Measurements from ENCODE around the gene ADNP. TPM values are rescaled to one million over a fixed set of nuclear protein-coding genes. Genes with fewer than 3 reads are reported as not detected.
A peak's percentile ranks its signal among the peaks of the same experiment; 100 is the strongest.

The ADNP gene
- total RNA-seq, 1 experiment from 2014 or later: 23.5 TPM

DNA sequence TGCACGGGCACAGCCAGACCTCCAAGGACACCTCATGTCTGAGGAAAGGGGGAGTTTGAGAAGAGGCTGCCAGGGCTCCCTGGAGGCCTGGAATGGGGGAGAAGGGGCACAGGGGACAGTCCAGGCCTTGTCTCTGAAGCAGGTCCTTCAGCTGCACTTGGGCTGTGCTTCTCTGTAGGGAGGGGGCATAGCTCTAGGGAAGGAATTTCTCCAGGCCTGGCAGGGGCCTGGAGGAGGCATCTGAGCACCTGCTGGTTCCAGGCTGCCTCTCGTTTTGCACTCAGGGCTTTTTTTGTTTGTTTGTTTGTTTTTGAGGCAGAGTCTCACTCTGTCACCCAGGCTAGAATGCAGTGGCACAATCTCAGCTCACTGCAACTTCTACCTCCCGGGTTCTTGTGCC, 68.7 kb downstream of the ADNP start:
- H3K27me3 ChIP-seq (ENCODE audit: control insufficient read depth, insufficient read depth, low read length): no peaks in the 10 kb centered on the region
- H3K36me3 ChIP-seq (replicated peaks; ENCODE audit: control insufficient read depth, insufficient read depth, low read length): no peaks in the 10 kb centered on the region
- peak; percentile 80 for DNase-seq
- no peak overlapping the region for H3K4me3 ChIP-seq (ENCODE audit: insufficient read depth, low read depth, low read length)

GRCh38 chr20:50861012-50861411, 70.2 kb downstream of the ADNP start:
- Histone ChIP-seq H3K4me3 (ENCODE audit: insufficient read depth, low read depth, low read length) (no peak overlapping the region), H3K36me3 (replicated peaks; ENCODE audit: control insufficient read depth, insufficient read depth, low read length) (no peaks in the 10 kb centered on the region), H3K27me3 (ENCODE audit: control insufficient read depth, insufficient read depth, low read length) (no peaks in the 10 kb centered on the region)
- peak; percentile 47 for DNase-seq

DNA sequence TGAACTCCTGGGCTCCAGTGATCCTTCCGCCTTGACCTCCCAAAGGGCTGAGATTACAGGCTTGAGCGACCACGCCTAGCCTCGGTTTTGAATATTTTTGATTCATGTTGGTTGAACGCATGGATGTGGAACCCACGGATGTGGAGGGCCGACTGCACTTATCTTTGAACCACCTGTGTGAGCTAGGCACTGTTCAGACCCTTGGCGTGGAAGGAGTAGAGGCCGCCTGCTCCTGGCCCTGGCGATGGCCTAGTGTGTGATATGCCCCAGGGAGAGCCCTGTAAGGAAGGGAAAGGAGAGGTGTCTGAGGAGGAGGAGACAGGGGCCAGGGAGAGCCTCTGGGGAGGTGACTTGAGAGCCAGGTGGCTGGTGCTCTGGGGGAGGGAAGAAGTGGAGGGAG, 72.1 kb downstream of the ADNP start:
- H3K4me3 ChIP-seq (ENCODE audit: insufficient read depth, low read depth, low read length): no peak overlapping the region
- no peaks in the 10 kb centered on the region for H3K27me3 ChIP-seq (ENCODE audit: control insufficient read depth, insufficient read depth, low read length)
- DNase-seq: peak; percentile 16
- H3K36me3 ChIP-seq (replicated peaks; ENCODE audit: control insufficient read depth, insufficient read depth, low read length): no peaks in the 10 kb centered on the region

DNA sequence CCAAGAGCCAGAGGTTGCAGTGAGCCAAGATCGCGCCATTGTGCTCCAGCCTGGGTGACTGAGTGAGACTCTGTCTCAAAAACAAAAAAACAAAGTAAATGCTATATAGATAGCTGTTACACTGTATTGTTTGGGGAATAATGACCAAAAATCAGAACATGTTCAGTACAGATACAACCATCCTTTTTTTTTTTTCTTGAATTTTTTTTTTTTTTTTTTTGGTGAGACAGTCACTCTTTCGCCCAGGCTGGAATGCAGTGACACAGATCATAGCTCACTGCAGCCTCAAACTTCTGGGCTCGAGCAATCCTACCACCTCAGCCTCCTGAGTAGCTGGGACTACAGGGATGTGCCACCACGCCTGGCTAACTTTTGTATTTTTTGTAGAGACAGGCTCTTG, 72.7 kb downstream of the ADNP start:
- Histone ChIP-seq H3K4me3 (ENCODE audit: insufficient read depth, low read depth, low read length) (no peak overlapping the region), H3K36me3 (replicated peaks; ENCODE audit: control insufficient read depth, insufficient read depth, low read length) (no peaks in the 10 kb centered on the region), H3K27me3 (ENCODE audit: control insufficient read depth, insufficient read depth, low read length) (no peaks in the 10 kb centered on the region)
- no peak for DNase-seq

GRCh38 chr20:50857348-50857747, 73.9 kb downstream of the ADNP start:
- H3K36me3 ChIP-seq (replicated peaks; ENCODE audit: control insufficient read depth, insufficient read depth, low read length): no peaks in the 10 kb centered on the region
- no peaks in the 10 kb centered on the region for H3K27me3 ChIP-seq (ENCODE audit: control insufficient read depth, insufficient read depth, low read length)
- H3K4me3 ChIP-seq (ENCODE audit: insufficient read depth, low read depth, low read length): no peak overlapping the region
- DNase-seq: no peak

DNA sequence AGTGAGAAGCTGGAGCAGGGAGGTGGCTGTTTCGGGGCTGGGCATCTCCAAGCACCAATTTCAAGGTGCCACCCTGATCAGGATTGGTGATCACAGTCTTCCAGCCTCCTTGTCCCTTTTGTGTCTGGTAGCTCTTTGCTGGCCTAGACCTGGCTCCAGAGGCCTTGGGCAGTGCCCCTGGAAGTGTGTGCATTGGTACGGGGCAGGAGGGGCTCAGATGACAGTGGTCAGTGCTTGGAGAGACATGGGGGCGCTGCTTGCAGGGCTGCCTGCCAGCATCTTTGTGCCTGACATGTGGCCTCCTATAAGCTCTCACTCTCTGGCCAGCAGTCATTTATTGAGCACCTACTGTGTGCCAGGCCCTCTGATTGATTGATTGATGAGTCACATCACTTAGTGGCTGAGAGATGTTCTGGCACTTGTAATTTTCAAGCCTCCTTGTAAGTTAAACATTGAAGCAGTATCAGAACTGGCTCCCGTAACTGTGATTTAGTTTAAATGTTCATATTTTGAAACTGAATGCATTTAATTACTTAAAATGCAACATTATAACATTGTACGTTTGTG, 74.7 kb downstream of the ADNP start:
- Histone ChIP-seq H3K27me3 (ENCODE audit: control insufficient read depth, insufficient read depth, low read length) (no peaks in the 10 kb centered on the region), H3K4me3 (ENCODE audit: insufficient read depth, low read depth, low read length) (no peak overlapping the region), H3K36me3 (replicated peaks; ENCODE audit: control insufficient read depth, insufficient read depth, low read length) (no peaks in the 10 kb centered on the region)
- no peak for DNase-seq

DNA sequence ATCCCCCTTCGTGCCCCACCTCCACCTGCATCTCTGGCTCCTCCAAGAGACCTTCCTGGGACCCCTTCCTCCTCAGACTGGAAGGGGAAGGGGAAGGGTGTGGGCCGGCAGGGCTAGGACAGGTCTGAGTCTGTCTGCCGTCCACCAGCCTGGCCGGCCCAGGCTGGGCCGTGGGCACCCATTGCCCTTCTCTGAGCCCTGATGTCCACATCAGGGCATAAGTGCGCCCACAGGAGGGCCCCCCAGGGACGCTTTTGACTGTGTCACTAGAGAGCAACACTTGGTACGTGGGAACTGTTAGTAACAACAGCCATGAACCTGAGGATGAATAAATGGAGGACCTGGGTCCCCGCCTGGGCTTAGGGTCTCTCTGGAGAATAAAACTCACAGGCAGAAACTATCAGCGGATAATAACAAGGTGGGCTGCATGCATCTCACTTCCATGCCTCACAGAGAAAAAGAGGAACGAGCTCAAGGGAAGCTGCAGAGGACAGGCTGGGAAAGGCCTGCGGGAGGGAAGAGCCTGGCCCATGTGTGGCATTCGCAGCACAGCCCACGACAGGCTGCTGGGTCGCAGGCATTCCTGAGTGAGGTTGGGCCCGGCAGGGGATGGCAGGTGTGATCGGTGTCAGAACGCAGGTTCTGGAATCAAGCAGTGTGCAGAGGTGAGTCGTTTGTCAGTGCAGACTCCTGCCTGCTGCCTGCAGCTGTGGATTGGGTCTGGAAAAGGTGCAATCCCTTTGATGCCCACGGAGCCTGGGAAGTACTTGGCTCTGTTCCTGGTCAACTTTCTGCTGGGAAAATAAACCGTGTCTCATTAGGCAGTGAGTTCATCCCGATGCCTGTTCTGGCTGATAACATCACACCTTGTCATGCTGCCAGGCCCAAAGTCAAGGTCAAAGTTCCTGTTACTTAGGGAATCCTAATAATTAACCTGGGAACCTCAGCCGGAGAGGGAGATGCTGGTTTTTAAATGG, 75.5 kb downstream of the ADNP start:
- peak; percentile 77 for DNase-seq
- no peaks in the 10 kb centered on the region for H3K27me3 ChIP-seq (ENCODE audit: control insufficient read depth, insufficient read depth, low read length)
- no peak overlapping the region for H3K4me3 ChIP-seq (ENCODE audit: insufficient read depth, low read depth, low read length)
- H3K36me3 ChIP-seq (replicated peaks; ENCODE audit: control insufficient read depth, insufficient read depth, low read length): no peaks in the 10 kb centered on the region

DNA sequence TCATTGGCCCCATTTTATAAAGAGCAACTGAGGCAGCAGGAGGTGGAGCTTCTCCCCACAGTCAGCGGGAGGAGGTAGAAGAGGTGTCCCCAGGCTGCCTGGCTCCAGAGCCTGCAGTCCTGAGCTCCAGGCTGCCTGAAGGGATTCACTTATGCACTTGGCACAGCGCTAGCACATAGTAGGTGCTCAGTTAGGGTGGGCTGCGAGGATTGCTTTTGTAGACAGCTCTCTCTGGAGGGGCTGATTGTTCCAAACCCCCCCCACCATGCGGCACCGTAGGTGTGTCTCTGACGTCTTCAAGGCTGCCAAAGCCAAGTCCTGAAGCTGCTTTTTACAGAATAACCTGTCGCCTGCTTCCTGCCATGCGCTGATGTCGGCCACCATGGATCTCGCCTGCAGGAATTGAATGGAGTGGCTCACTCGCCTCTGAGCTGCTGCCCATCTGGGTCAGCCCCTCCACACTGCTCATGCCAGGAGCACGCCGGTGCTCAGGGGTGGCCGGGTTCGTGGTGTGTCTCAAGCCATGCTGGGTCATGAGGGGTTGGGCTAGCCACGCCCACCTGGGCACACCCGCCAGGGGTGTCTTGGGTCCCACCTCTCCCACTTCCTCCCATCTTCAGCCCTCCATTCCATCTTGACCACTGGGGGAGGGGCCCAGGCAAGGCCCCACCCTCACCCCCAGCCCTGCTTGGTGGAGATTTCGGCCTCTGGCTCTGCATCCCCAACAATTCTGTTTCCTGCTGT, 76.6 kb downstream of the ADNP start:
- H3K27me3 ChIP-seq (ENCODE audit: control insufficient read depth, insufficient read depth, low read length): no peaks in the 10 kb centered on the region

DNA sequence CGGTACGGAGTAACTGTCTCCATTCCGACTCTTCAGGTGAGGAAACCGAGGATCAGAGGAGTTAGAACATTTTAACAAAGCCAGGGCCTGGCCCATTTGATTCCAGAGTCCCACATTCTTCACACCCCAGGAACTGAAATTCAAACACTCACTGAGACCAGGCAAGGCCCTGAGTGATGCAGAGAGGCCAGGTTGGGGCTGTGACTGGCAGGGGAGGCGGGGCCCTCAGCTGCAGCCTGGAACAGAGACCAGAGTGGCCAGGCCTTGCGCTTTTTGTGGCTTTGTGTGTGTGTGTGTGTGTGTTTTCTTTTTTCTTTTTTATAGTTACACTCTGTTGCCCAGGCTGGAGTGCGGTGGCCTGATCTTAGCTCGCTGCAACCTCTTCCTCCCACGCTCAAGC, 79.2 kb downstream of the ADNP start:
- Histone ChIP-seq H3K4me3 (ENCODE audit: insufficient read depth, low read depth, low read length) (no peak overlapping the region), H3K27me3 (ENCODE audit: control insufficient read depth, insufficient read depth, low read length) (no peaks in the 10 kb centered on the region), H3K36me3 (replicated peaks; ENCODE audit: control insufficient read depth, insufficient read depth, low read length) (no peaks in the 10 kb centered on the region)
- peak; percentile 82 for DNase-seq

More for the DNA sequence above, 76.6 kb downstream of the ADNP start:
- no peak for DNase-seq
- no peaks in the 10 kb centered on the region for H3K36me3 ChIP-seq (replicated peaks; ENCODE audit: control insufficient read depth, insufficient read depth, low read length)
- no peak overlapping the region for H3K4me3 ChIP-seq (ENCODE audit: insufficient read depth, low read depth, low read length)

- Histone ChIP-seq H3K27me3 (ENCODE audit: control insufficient read depth, insufficient read depth, low read length) (no peaks in the 10 kb centered on the region), H3K4me3 (ENCODE audit: insufficient read depth, low read depth, low read length) (no peak overlapping the region), H3K36me3 (replicated peaks; ENCODE audit: control insufficient read depth, insufficient read depth, low read length) (no peaks in the 10 kb centered on the region)
- peak; percentile 93 for DNase-seq
Observed at GRCh38 chr20:50850721-50851286, 80.4 kb downstream of the ADNP start.

DNA sequence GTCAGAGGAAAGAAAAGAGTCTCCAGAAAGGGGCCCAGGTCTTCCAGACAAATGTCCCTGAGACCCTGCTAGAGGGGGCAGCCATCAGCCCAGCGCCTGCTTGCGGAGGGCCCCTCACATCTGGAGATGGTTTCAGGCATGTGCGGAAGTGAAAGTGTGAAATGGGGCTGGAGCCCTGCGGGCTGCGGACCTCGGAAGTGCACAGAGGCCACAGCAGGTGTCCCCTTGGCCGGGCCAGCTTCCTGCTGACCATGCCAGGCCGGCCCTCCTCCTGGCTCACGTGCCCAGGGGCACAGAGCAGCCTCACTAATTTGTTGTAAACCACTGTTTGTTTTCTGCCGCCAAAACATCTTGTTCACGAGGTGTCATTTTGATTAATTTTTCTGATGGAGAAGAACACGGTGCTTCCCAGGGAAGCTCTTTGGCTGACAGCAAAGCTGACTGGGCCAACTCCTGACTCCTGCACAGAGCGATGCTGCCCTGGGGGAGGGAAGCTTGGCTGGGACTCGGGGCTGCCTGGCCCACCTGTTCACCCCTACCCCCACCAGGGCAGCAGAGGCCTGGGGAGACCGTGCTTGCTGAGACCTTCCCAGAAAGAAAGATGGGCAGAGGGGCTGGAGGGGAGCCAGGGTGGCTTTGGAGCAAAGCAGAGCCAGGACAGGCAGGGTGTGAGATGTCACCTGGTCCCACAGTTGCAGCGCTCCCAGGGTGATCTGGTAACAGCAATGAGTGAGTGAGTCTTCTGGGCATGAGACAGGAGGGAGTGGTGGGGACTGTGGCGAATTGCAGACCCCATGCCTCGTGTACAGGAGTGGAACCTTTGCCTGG, 82.2 kb downstream of the ADNP start:
- Histone ChIP-seq H3K36me3 (replicated peaks; ENCODE audit: control insufficient read depth, insufficient read depth, low read length) (no peaks in the 10 kb centered on the region), H3K27me3 (ENCODE audit: control insufficient read depth, insufficient read depth, low read length) (no peaks in the 10 kb centered on the region), H3K4me3 (ENCODE audit: insufficient read depth, low read depth, low read length) (no peak overlapping the region)
- DNase-seq: peak; percentile 64

DNA sequence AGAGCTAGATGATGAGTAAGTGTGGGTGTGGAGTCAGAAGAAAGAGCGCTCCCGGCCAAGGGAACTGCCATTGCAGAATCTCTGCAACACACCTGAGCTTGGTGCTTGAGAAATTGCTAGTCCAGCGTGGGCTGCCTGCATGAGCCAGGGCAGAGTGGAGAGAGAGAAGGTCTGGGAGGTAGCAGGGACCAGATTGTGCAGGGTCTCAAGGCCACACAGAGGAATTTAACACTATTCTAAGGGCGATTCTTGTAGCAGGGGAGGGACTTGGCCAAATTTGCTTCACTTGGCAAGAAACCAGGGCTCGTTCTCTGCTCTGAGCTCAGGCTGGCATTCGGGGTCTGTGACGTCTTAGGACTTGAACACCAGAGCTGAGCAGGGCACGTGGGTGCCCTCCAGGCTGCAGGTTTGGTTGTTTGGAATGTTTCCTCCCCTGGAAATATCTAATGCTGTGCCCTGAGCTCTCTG, 82.9 kb downstream of the ADNP start:
- Histone ChIP-seq H3K27me3 (ENCODE audit: control insufficient read depth, insufficient read depth, low read length) (no peaks in the 10 kb centered on the region), H3K36me3 (replicated peaks; ENCODE audit: control insufficient read depth, insufficient read depth, low read length) (peaks cover 2% of the 10 kb centered on the region), H3K4me3 (ENCODE audit: insufficient read depth, low read depth, low read length) (no peak overlapping the region)
- DNase-seq: no peak

DNA sequence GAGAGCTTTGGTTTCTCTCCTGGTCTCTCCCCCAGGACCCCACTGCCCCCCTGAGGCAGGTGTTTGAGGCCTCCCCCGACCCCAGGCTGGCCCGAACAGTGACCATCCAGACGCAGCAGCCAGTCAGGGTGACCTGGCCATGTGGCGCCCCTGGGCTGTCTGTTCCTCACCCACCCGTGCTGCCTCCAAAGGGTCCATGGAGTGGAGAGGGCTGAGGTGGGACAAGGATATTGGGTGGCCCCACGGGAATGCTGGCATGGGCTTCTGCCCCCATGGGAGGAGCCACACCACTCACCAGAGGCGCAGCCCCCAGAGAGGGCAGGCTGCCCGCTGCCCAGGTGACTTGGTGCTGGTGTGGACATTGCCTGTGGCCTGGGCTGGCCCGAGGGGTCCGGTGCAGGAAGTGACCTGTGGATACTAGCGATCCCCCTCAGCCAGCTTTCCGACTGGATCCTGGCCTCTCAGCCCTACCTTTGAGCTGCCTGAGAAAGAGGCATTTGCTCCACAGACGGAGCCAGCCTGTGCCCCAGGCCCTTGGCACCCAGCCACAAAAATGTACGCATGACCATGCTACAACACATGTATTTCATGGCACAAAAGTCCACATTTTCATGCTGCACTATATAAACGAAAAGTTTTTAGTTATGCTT, 85.5 kb downstream of the ADNP start:
- peaks cover 2% of the 10 kb centered on the region for H3K36me3 ChIP-seq (replicated peaks; ENCODE audit: control insufficient read depth, insufficient read depth, low read length)
- no peaks in the 10 kb centered on the region for H3K27me3 ChIP-seq (ENCODE audit: control insufficient read depth, insufficient read depth, low read length)
- no peak for DNase-seq
- H3K4me3 ChIP-seq (ENCODE audit: insufficient read depth, low read depth, low read length): no peak overlapping the region
